HEK293 (cell line): Measurements from ENCODE around the gene MRPS27.

Experiments
- BCL11A ChIP-seq: fragments of 450-650 bp; formaldehyde crosslinking; IDR thresholded peaks from 2 replicates; pipeline ENCODE4 v1.5.1; 2016; ENCODE audit warnings: low read depth, missing biosample characterization, missing genetic modification characterization
- CTCF ChIP-seq: fragments of 450-650 bp; formaldehyde crosslinking; IDR thresholded peaks from 2 replicates; pipeline ENCODE4 v1.5.1; 2016; ENCODE audit warnings: missing biosample characterization, missing genetic modification characterization
- HOXA7 ChIP-seq: sonication (generic); formaldehyde crosslinking; IDR thresholded peaks from 2 replicates; pipeline ENCODE4 v1.8.1; 2022; ENCODE audit warnings: missing genetic modification reagents, borderline replicate concordance
- PRDM1 ChIP-seq: fragments of 450-650 bp; formaldehyde crosslinking; IDR thresholded peaks from 2 replicates; pipeline ENCODE4; 2016; ENCODE audit warnings: missing biosample characterization, missing genetic modification characterization
- ZBTB11 ChIP-seq: fragments of 450-650 bp; formaldehyde crosslinking; conservative IDR thresholded peaks from 2 replicates; pipeline ENCODE4 v1.5.1; 2016; ENCODE audit warnings: low read depth, missing biosample characterization, missing genetic modification characterization
- ZBTB17 ChIP-seq: fragments of 450-650 bp; formaldehyde crosslinking; IDR thresholded peaks from 2 replicates; pipeline ENCODE4 v1.5.1; 2016; ENCODE audit warnings: missing biosample characterization, missing genetic modification characterization
- ZFP3 ChIP-seq: fragments of 450-650 bp; formaldehyde crosslinking; IDR thresholded peaks from 2 replicates; pipeline ENCODE4 v1.5.1; 2016; ENCODE audit warnings: low read depth, missing biosample characterization, missing genetic modification characterization
- ZNF449 ChIP-seq: fragments of 450-650 bp; formaldehyde crosslinking; IDR thresholded peaks from 2 replicates; pipeline ENCODE4 v1.5.1; 2017; ENCODE audit warnings: missing biosample characterization, mild to moderate bottlenecking, missing genetic modification characterization, moderate library complexity
- ZNF768 ChIP-seq: fragments of 450-650 bp; formaldehyde crosslinking; IDR thresholded peaks from 2 replicates; pipeline ENCODE4 v1.5.1; 2018; ENCODE audit warnings: missing biosample characterization, mild to moderate bottlenecking, missing genetic modification characterization
- ZNF792 ChIP-seq: fragments of 450-650 bp; formaldehyde crosslinking; IDR thresholded peaks from 2 replicates; pipeline ENCODE4 v1.5.1; 2016; ENCODE audit warnings: missing biosample characterization, missing genetic modification characterization
- ZSCAN16 ChIP-seq: fragments of 450-650 bp; formaldehyde crosslinking; IDR thresholded peaks from 2 replicates; pipeline ENCODE4 v1.5.1; 2016; ENCODE audit warnings: missing biosample characterization, missing genetic modification characterization
- TF ChIP-seq, protein P1 (sequence below): fragments of 450-650 bp; formaldehyde crosslinking; IDR thresholded peaks from 2 replicates; pipeline ENCODE4 v1.5.1; 2017; ENCODE audit warnings: missing biosample characterization, missing genetic modification characterization

DNA sequence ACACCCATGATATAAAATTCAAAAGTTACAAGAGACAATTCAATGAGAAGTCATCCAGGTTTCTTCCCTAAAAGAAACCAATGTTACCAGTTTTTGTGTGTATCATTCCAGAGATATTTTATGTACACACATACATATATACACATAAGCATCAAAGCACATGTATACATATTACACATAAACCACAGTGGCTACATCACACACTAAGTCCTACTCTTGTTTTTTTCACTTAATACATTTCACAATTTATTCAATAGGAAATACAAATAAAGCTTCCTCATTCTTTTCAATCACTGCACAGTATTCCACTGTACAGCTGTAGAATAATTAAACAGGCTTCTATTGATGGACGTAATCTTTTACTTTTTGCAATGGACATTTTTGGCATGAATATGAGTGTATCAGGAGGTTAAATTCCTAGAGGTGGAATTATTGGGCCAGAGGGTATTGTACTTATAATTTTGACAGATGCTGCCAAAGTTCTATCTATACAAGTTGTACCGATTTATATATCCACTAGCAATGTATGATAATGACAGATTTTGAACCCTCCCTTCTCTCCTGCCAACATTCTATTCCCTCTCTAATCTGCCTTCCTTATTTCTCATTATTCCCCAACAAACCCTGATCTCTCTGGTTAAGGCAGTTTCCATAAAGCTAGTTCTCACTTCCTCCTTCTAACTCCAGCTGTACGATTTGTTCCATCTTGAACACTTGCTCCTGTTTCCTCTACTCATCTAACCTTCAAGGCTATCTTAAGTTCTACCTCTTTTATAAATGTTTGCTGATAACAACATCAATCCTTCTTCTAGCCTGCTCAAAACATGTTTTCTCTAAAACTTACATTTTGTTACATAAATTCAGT is 35.2 kb downstream of the MRPS27 start:
- no peak for TF ChIP-seq CTCF (tag by site-specific recombination)
- no peak for TF ChIP-seq ZNF449 (tag by site-specific recombination)
- TF ChIP-seq ZSCAN16 (tag by site-specific recombination) = no peak
- TF ChIP-seq ZNF768 = no peak
- TF ChIP-seq HOXA7 (CRISPR knock-in tag) = no peak
- TF ChIP-seq ZBTB11 = no peak
- no peak for TF ChIP-seq ZBTB17 (tag by site-specific recombination)
- TF ChIP-seq, protein P1, sequence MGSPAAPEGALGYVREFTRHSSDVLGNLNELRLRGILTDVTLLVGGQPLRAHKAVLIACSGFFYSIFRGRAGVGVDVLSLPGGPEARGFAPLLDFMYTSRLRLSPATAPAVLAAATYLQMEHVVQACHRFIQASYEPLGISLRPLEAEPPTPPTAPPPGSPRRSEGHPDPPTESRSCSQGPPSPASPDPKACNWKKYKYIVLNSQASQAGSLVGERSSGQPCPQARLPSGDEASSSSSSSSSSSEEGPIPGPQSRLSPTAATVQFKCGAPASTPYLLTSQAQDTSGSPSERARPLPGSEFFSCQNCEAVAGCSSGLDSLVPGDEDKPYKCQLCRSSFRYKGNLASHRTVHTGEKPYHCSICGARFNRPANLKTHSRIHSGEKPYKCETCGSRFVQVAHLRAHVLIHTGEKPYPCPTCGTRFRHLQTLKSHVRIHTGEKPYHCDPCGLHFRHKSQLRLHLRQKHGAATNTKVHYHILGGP (tag by site-specific recombination) = no peak
- no peak for TF ChIP-seq ZNF792 (tag by site-specific recombination)
- TF ChIP-seq PRDM1 (tag by site-specific recombination) = no peak
- no peak for TF ChIP-seq ZFP3 (tag by site-specific recombination)
- TF ChIP-seq BCL11A (tag by site-specific recombination) = no peak
